HG03520 (cell line): ENCODE measurements around the gene ACAN.

ENCODE experiments used
- ATAC-seq: cut with Tn5 transposase; IDR thresholded peaks from one replicate; pipeline ENCODE4 v1.9.1; 2021; ENCODE audit warnings: mild to moderate bottlenecking, moderate library complexity; ENCODE audit not compliant: unreplicated experiment

ACAN gene

DNA sequence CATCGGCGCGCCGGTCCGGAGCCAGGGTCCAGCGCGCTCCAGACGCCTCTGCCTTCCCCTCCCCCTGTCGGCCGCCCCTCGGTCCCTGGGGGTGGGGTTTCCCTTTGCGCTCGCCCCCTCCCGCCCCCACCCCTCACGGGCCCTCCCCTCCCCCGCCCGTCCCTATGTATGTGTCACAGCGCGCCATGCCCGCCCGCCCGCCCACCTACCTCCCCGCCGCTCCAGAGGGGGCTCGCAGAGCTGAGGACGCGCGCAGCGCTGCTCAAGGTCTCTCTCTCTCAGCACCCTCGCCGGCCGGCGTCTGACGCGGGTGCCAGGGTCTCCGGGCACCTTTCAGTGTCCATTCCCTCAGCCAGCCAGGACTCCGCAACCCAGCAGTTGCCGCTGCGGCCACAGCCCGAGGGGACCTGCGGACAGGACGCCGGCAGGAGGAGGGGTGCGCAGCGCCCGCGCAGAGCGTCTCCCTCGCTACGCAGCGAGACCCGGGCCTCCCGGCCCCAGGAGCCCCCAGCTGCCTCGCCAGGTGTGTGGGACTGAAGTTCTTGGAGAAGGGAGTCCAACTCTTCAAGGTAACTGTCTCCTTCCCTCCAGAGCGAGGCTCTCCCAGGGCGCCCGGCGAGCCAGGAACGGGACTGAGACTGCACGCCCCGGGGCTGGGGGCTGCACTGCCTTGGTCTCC, at the start of gene ACAN:
Gene ACAN (plus strand): TSS at position 196 of the 679 bp plus-strand sequence. CDS start 32,771 bp downstream, outside the sequence.
- no peak for ATAC-seq

DNA sequence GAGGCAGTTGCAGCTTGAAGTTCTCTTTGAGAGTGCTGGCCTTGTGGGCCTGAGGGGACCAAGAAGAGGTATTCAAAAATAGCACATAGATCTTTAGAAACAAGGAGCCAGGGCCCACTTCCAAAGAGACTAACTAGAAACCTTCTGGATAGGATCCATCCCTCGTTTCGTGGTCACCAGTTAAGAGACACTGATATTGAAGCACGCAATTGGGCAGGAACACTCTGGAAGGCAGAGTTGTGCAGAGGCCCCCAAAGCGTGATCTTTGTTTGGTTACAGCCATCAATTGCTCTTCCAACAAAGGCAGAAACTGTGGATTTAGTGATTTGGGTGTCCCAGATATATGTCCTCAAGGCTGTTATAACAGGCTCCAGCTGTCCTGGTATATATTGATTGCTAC, 46.7 kb upstream of the ACAN start:
- ATAC-seq: no peak

DNA sequence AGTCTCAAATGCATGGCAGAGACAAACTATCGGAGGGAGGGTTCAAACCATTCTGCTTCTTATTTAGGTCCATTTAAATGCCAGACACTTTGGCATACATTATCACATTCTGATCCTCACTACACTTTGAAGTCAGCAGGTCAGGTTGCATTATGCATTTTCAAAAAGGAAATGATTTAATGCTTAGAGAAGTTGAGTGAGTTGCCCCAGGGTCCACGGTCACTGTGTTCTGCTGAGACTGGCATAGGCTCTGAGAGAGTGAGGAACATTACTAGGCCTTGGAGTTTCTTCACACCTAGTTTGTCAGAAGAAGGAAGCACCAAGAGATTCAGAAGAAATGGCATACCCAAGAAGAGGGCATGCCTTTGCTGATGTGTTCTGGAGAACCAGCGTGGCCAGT, 46.3 kb upstream of the ACAN start:
- ATAC-seq: no peak

DNA sequence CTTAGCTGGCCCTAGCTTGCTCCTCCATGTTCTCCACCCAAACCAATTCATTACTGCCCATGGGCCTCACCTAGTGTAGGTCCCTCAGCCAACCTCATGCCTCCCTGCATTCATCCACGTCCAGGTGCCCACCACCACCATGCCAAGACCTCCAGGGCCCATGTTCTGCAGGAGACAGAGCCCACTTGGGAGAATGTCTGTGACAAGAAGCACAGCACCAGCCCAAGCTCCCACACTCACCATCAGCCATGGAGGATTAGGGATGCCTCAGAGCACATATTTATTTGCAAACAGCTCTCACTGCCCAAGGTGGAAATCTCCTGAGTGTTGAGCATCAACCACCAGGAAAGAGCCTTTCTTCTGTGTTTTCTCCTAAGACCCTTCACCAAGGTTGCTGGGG, 43.4 kb upstream of the ACAN start:
- no peak for ATAC-seq

DNA sequence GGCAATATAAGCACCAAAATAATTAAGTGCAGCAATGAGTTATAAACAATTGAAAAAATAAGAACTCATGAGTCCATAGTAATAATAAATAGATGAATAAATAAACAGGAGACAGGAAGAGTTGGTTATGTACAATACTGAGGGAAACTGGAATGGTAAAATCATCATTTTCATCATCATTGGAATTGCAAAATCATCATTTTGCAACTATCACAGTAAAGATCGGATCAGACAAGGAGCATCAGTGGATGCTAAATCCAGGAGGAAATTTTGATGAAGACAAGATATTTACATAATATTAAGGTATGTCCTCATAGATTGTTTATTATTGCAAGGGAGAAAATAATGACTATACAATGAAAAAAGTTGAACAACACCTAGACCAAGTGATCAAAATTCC, 38.8 kb upstream of the ACAN start:
- ATAC-seq: no peak

DNA sequence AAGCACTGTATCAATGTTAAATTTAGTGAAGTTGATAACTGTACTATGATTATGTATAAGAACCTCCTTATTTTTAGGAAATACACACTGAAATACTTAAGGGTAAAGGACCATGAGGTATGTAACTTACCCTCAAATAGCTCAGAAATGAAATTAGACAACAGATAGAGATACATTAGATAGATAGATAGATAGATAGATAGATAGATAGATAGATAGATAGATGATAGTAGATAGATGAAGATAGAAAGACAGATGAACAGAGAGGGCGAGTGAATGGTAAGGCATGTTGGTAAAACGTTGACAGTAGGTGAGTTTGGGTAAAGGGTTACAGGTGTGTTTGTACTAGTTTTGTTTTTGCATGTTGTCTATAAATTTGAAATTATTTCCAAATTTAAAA, 38.0 kb upstream of the ACAN start:
- ATAC-seq: no peak

DNA sequence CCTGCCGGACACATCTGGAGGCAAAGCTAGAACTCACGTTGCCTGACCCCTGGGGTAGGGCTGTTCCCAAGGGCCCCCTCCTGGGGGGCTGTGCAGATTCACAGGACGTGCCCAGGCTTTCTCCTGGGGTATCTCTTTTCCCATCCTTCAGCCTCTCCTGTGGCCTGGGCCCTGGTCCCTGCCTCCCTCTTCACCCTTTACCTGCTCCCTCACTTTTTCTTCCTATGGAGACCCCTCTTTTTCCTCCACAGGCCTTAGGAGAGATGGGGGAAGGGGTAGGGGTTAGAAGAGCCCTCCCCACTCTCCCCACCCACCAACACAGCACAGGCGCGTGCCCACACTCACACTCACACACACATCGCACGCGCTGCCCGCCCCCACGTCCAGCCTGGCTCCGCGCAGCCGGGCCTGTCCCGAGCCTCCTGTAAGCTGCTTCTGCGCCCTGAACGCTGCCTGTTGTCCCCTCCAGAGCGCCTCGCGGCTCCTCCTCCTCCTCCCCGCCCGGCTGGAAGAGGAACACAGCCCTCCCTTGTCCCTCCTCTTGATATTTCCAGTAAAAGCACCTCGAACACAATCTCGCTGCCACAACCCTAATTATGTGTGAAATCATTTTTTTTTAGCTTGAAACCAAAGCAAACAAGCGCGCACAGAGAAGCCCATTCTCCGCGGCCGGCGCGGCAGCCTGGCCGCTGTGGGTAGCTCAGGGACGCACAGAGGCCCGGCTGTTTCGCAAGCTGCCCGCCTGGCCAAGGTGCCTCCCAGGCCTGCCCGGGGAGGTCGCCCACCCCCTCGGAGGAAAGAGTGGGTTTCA, 33.9 kb upstream of the ACAN start:
- no peak for ATAC-seq

DNA sequence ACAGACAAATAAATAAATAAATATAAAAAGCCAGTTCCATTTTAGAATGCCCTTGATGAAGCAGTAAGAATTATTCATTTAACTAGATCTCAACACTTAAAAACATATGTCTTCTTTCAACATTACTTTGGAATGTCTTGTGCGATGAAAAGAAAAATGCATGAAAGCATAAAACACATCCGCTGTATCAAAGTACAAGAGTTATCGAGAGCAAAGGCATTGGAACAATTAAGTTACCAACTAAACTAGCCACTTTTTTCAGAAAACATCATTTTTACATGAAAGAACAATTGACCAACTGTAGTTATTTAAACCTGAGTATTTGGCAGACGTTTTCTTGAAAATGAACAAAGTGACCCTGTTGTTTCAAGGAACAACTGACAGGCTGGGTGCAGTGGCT, 27.5 kb upstream of the ACAN start:
- ATAC-seq: no peak

DNA sequence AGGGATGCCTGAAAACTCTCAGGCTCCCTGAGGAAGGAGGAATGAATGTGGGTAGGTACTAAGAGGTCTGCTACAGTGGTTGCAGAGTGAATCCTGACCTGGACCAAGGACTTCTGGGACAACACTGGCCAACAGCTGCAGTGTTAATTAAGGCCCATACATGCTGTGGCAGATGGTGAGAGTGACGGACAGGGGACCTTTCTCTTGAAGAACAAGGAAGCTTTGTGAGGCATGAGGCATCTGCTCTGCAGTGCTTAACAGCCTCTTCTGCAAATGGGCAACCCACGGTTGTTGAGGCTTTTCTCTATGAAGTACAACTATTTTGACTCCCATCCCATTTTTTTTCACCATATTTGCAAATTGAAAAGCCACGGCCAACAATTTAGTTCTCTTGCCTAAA, 26.6 kb upstream of the ACAN start:
- ATAC-seq: no peak

DNA sequence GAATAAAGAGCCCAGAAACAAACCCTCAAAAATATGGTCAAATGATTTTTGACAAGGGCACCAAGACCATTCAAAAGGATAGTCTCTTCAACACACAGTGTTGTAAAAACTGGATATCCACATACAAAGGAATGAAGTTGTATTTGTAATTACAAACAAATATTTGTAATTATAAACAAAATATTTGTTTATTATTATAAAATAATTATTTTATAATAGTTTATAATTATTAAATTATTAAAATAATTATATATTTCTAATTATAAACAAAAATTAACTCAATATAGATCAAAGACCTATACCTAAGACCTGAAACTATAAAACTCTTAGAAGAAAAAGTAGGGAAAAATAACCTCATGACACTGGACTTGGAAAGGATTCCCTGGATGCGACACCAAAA, 23.3 kb upstream of the ACAN start:
- ATAC-seq: no peak

DNA sequence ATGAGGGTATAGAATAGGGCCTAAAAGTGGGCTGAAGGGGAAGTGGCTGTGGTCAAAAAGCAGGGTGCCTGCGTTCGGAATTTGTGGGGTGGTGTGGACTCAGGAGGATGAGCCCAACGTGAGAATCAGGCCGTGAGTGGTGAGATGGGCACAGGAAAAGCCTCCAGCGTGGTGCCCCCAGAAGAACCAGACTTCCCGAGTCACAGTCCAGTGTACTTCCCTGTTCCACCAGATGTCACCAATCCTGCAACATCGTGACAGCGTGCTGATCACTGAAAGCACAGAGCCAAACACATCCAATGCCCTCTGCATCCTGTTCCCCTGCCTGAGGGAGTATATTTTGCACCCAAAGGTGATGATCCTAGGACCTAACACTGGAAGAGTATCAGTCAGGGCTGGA, 20.8 kb upstream of the ACAN start:
- no peak for ATAC-seq

DNA sequence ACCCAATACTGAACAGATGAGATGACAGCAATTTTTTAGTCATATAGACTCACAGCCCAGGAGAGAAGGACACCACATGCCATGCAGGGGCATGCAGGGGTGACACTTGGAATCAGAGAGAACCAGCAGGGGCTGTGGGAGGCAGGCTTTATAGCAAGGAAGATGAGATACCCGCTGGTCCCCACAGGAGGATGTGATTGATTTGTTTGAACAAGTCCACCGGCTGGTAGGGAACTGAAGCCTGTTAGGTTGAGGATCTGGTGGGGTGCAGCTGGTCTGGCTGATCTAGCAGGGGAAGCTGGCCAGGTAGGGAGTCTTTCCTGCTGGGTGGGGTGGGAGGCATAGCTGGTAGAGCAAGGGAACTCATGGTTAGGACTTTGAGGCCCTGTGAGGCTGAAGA, 18.0 kb upstream of the ACAN start:
- no peak for ATAC-seq

DNA sequence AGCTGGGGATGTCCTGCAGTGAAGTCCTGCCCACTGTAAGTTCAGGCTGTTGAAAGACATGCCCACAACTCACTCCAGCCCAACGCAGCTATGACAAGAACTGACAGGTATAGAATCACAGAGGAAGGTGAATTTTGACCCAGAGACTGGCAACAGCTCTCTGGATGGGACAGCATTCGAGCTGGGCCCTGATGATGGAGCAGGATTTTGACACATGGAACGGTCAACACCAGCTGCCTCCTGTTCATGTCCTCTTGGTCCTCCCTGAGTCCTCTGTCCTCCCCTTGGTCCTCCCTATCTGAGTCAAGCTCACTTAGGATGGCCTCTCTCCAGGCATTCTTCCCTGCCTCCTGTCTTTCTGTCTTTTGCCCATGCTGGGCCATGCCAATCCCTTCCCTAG, 15.2 kb upstream of the ACAN start:
- no peak for ATAC-seq

DNA sequence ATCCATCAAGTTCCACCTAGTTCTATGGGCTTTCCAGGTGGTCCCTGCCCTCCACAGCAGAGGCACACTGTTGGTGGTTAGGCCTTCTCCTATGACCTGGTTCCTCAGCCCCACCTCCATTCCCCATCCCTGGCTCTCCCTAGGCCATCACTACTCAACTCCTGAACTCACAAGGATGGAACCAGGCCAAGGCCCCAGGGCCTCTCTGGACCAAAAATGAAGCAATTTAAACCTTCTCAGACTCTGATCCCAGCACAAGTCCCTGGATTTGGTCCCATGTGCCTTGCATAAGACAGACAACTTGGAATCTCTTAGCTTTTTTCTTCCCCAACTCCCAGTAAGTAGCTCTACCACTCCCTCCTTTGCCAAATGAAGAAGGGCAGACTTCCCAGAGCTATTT, 14.4 kb upstream of the ACAN start:
- no peak for ATAC-seq

DNA sequence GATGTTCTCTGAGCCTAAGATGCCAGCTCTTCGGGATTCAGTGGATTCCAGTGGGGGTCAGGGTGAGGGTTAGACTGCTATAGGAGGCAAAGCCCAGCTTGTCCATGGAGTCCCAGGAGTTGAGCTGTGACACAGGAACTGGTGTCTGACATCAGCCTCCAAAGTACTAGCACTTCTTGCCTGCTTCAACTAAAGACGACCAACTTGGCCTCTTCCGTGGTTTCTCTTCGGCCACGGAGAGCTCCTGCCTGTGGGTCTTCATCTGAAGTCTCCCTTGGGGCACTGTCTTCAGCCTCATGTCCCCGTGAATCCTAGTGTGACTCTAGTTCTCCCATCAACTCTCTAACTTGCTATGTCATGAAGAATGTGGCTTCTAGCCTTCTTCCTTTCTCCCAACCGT, 12.8 kb upstream of the ACAN start:
- no peak for ATAC-seq

DNA sequence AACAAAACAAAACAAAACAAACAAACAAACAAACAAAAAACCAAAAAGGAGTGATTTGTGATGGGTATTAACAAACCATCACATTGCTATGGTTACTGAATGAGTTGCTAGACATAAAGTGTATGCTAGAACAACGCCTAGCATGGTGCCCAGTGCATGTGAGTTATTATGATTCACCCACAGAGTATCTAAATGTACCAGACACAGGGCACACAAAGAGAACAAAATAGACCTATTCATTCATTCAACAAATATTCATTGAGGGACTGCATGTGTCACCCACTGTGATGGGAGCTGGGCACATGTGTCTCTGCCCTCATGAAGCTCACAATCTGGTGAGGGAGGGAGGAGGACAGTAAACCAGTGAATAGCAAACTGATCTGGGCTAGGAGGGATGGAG, 11.6 kb upstream of the ACAN start:
- no peak for ATAC-seq

DNA sequence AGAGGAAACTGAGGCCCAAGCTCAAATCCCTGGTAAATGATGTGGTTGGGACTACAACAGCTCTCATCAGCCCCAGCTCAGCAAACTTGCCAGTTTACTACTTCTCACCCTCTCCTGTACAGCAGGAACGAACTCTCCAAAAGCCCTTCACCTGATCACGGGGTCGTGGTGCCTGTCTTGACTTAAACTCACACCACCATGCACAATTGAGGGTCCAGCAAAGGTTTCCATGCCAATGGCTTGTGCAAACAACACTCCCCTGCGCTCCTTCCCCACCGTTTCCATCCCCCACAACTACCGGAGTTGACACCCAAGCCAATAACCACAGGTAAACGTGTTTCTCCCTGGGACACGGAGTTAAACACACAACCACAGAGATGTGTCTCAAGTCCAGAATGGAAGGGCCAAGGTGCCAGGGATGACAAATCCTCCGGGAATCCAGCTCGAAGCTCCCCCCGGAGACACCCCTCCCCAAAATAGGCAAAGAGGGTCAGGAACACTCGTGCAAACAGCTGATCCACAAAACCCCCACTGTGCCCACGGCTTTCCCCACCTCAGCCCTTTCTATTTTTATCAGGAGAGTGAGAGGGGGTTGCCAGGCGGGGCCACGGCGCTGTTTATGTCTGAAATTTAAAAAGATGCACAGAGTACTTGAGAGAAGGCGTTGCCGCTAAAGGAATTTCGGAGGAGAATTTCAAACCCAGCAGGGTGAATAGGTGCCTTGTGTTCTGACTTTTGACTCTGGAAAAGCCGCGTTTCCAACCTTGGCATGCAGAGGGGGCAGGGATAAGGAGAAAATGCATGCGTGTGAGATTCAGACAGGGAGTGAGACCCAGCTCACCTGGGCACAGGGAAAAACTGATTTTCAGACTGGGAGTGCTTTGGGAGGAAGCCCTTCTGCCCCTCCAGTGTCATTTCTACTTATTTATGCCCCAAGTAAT, 10.6 kb upstream of the ACAN start:
- no peak for ATAC-seq

DNA sequence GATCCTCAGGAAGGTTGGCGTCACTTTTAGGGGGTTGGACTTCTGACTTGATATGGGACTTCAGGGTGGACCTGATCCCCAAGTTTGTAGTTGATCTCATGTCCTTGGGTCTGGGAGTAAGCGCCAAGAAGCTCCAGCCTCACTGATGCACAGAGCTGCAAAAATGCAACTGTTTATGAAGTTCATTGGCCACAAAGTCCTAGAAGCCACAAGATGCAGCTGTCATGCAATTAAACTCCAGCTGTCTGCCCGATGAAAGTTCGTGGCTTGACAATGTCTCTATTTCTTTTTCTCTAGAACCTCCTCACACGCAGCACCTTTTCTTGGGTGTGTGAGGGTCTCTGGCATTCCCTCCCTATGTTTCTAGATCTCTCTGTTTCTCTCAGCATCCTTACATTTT, 9.2 kb upstream of the ACAN start:
- ATAC-seq: no peak

DNA sequence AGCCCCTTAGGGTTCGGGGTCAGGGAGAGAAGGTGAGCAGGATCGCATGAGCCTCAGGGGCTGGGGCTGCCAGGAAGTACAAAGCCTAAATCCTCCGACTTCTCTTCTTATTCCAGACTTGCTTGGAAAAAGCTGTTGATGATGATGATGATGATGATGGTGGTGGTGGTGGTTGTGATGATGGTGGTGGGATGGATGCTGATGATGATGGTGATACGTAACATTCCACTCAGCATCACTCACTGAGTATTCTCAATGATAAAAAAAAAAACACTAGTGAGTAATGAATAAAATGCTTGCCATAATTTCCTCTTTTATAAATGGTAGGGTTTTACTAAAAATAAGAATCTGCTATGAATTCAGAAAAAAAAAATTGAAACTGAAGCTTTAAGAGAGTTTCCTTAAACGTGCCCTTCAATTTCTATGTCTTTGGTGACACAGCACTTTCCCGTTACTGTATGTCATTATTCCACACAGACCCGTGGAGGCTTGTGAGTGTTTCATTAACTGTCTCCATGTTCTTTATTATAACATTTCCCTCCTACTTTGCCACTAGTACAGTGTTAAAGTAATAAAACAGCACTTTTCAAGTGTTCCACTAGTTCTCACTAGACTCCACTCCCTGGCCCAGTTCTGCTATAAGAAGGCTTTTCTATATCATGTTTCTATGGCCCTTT, 5.4 kb upstream of the ACAN start:
- no peak for ATAC-seq

DNA sequence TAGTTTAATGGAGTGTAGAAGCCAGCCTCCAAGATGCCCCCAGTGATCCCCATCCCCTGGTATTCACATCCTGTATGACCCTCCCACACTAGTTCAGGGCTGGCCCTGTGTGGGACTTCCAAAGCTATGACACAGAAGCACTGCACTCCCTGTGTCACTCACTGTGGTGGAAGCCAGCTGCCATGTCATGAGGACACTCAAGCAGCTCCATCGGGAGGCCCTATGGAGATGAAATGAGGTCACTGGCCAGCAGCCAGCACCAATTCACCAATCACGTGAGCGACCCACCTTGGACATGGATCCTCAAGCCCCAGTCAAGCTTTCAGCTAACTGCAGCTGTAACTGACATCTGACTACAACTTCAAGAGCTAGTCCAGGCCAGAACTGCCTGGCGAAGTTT, 3.9 kb upstream of the ACAN start:
- ATAC-seq: no peak

DNA sequence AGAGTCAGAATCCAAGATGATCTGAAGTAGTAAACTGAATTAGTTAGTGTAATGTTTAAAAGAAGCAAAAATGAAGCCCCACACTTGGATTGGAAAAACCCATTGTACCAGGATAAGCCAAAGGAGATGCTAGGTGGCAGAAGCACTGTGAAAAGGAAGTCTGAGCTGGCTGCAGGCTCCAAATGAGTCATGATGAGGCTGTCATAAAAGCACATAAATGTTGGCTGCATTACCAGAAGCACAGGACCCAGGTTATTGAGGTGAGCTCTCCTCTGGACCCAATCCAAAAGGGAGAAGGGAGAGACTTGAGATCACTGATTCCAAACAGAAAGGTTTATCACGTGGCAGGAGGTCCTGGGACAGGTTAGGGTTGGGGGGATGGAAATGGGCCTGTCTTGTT, 3.2 kb upstream of the ACAN start:
- ATAC-seq: no peak
